GM19463 (cell line): ENCODE results near the gene MYO5B.
"Not testable (repeated sequence)": the region's sequence is repeated elsewhere in the genome, so short reads cannot be mapped to it uniquely, and the experiment has no call there.

Source experiments
- ATAC-seq: cut with Tn5 transposase; IDR thresholded peaks from one replicate; pipeline ENCODE4 v1.9.1; 2021; ENCODE audit warnings: mild to moderate bottlenecking, moderate library complexity; ENCODE audit not compliant: unreplicated experiment

MYO5B gene

GRCh38 chr18:49894517-49895226 is 300.3 kb downstream of the MYO5B start:
- no peak for ATAC-seq

GRCh38 chr18:49893036-49893435 is 301.9 kb downstream of the MYO5B start:
- no peak for ATAC-seq

- ATAC-seq: no peak
Observed at GRCh38 chr18:49892148-49892924, 302.6 kb downstream of the MYO5B start.

GRCh38 chr18:49890041-49890440 is 304.9 kb downstream of the MYO5B start:
- ATAC-seq: no peak

- ATAC-seq: not testable (repeated sequence)
Observed at GRCh38 chr18:49889552-49889951, 305.4 kb downstream of the MYO5B start.

GRCh38 chr18:49886891-49887764 is 307.8 kb downstream of the MYO5B start:
- no peak for ATAC-seq

- ATAC-seq: no peak
Observed at GRCh38 chr18:49884959-49885358, 310.0 kb downstream of the MYO5B start.

GRCh38 chr18:49884465-49884864 is 310.5 kb downstream of the MYO5B start:
- no peak for ATAC-seq

GRCh38 chr18:49880661-49881060 is 314.3 kb downstream of the MYO5B start:
- no peak for ATAC-seq

- no peak for ATAC-seq
Observed at GRCh38 chr18:49879271-49879580, 315.7 kb downstream of the MYO5B start.

GRCh38 chr18:49878567-49879270 is 316.2 kb downstream of the MYO5B start:
- ATAC-seq: no peak

- ATAC-seq: no peak
Observed at GRCh38 chr18:49878015-49878414, 316.9 kb downstream of the MYO5B start.

- ATAC-seq: no peak
Observed at GRCh38 chr18:49876536-49876935, 318.4 kb downstream of the MYO5B start.

GRCh38 chr18:49875783-49876182 is 319.2 kb downstream of the MYO5B start:
- ATAC-seq: no peak

- no peak for ATAC-seq
Observed at GRCh38 chr18:49875155-49875554, 319.8 kb downstream of the MYO5B start.

GRCh38 chr18:49874238-49874637 is 320.7 kb downstream of the MYO5B start:
- no peak for ATAC-seq

GRCh38 chr18:49869354-49869753 is 325.6 kb downstream of the MYO5B start:
- ATAC-seq: no peak

GRCh38 chr18:49866680-49867079 is 328.3 kb downstream of the MYO5B start:
- no peak for ATAC-seq

GRCh38 chr18:49865401-49865800 is 329.5 kb downstream of the MYO5B start:
- no peak for ATAC-seq

- ATAC-seq: no peak
Observed at GRCh38 chr18:49863769-49864621, 331.0 kb downstream of the MYO5B start.
